ENCODE results near the gene CLDN24. TPM values are rescaled to one million over a fixed set of nuclear protein-coding genes. Genes with fewer than 3 reads are reported as not detected.

Gene CLDN24
- total RNA-seq, 1 donor from 2014 or later = not detected

- no peak for DNase-seq (ENCODE audit: low read depth in 2 of 2)
Measured at GRCh38 chr4:183321516-183321915, 710 bp downstream of the CLDN24 start.

GRCh38 chr4:183321079-183321478, 1.1 kb downstream of the CLDN24 start:
- DNase-seq (ENCODE audit: low read depth in 2 of 2) = no peak

DNA sequence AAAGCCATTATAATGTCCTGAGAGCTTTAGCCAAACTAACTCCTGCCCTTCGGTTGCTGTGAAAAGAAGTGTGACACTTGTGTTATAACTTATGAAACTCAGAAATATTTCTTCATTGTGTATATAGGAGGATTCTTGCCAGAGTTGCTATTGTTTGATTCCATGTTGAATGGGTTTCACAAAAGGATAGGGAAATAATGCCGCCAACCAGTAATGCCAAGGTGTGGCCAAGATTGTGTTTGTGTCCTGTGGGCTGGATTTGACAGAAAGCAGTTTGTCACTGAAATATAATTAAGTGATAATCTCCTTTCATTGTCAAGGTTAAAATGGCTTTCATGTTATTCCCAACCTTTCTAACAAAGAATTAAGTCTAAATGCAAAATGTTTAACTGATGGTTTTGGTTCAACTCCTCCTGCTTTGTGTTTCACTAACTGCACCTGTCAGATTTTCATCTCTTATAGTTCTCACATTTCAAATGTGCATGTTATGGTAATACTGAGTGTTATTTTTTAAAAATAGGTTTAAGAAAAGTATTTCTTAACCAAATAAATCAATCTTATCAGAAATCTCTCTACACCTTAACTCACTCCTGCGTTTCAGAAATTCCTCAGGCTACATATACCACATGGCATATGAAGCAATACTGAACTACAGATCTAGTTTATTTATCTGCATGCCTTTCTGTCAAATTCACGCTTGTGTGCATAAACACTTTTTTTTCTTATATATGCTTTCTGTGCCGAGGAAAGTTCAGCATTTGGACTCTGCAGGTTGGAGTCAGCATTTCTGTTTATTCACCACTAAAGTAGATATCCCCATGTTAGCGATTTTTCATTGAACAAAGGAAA, 1.8 kb downstream of the CLDN24 start, which contains the start of gene CLDN22:
TSS of gene CLDN22 (minus strand) at position 66 of the 849 bp plus-strand sequence. CDS start at position 8, 58 bp downstream.
- DNase-seq (ENCODE audit: low read depth in 2 of 2) = no peak

DNA sequence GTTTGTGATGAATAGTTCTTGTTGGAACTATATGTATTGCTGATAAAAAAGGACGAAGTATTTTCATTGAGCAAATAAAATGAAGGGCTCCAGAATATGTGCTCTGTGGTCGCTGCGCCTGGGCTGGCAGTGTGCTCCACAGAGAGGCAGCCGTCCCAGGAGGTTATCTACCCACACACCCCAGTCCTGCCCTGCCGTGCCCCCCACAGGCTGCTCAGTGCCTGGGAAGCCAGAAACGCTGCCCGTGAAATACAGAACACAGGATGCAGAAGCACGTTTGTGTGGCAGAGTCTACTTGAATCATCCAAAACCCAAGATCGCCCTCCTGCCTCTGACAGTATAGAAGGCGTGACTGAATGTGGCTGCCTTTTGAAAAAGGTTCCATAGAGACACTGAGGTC, 3.6 kb downstream of the CLDN24 start:
- DNase-seq (ENCODE audit: low read depth in 2 of 2) = no peak

GRCh38 chr4:183314806-183315205, 7.4 kb downstream of the CLDN24 start:
- no peak for DNase-seq (ENCODE audit: low read depth in 2 of 2)

GRCh38 chr4:183314336-183314735, 7.9 kb downstream of the CLDN24 start:
- no peak for DNase-seq (ENCODE audit: low read depth in 2 of 2)

DNA sequence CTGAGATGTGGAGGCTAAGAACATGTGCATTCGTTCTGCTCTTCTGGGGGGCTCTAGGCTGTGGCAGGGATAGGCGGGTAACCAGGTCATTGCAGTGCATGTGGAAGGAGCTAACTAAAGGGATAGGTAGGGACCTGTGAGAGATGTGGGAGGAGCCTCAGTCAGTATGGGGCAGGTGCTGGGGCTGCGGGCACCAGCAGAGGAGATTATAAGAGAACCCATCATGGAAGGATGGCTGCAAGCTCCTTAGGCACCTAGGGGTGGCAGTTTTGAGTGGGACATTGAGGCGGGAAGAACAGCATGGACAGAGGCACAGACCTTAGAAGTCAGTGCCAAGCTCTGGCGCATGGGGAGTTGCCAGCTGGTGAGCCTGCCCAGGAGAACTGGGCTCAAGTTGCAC, 9.4 kb downstream of the CLDN24 start:
- no peak for DNase-seq (ENCODE audit: low read depth in 2 of 2)

DNA sequence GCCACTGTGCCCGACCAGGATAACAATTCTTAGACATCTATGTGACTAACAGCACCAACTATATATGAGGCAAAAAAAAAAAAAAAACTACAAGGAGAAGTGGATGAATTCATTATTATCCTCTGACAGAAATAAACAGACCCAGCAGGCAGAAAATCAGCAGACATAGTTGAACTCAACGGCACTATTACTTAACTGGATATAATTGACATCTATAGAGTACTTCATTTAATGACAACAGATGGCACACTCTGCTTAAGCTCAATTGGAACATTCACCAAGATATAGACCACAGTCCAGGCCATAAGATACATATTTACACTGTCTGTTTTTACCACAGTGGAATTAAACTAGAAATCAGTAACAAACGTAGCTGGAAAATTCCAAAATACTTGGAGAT, 15.4 kb downstream of the CLDN24 start:
- no peak for DNase-seq (ENCODE audit: low read depth in 2 of 2)

DNA sequence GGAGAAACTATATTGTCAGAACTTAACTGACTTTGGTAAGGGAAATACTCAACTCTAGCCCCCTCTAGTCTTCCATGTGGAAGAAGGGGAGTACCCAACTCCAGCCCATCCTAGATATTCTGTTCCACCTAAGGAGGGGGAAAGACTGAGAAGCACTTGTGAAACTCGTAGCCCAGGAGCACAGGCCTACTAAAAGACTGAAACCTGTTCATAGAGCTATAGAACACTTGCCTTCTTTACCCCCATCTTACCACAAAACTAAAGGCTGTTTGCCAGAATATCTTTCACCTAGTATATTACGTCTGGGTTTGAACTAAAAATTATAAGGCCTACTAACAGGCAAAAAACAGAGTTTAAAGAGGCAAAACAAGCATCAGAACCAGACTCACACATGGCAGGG, 17.7 kb downstream of the CLDN24 start:
- DNase-seq (ENCODE audit: low read depth in 2 of 2) = no peak

GRCh38 chr4:183304067-183304466, 18.2 kb downstream of the CLDN24 start:
- no peak for DNase-seq (ENCODE audit: low read depth in 2 of 2)

DNA sequence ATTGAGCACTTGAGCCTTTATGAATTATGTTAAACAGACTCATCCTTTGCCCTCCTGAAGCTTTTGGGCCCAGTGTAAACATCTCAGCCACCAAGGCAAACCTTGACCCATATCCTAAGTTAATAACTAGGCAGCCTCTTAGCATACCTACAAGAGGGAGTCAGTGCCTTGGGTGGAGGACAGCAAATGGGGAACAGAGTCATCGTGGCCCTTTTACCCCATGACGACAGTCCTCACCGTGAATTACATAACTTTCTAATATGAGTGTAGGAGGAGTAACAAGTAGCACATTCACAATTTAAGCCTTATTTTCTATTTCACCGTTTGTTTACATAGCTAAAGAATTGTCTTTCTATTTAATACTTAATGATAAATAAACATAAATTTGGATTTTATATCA, 18.9 kb downstream of the CLDN24 start:
- DNase-seq (ENCODE audit: low read depth in 2 of 2) = no peak

DNA sequence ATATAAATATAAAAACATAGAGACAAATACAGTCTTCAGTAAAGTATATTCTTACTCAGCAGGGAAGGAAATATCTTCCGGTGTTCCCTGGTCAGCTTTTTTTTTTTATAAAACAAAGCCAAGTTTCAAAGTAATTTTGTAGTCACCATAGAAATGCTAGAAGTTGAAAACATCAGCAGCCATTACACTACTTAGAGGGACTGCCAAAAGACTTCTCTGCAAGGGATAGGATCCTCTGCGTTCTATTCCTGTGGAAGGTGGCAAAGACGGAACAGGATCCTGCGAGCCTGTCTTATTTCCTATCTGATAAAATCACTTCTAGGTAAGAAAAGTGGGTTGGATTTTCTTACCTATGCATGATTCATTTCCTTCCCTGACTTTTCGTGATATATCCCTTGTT, 21.6 kb downstream of the CLDN24 start:
- peak in 1 of 2 donors; percentile 49 for DNase-seq (ENCODE audit: low read depth in 2 of 2)

DNA sequence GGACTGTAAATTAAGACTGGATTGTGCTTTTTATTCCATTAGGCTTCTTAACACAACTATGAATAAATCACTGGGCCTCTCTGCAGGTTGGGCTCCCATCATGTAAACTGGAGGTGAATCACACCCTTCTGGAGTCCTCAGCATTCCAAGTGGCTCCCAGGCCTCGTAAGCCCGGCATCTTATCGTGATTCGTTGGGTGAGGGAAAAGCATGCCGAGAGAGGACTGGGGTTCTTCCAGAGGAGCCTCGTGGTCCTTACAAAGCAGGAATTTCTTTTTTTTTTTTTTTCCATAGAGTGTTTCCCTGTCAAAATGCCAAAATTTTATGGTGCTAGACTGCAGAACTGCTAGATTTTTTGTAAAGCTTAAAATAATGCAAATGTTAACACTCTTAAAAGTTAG, 22.2 kb downstream of the CLDN24 start:
- peak in 1 of 2 donors; percentile 33 for DNase-seq (ENCODE audit: low read depth in 2 of 2)

DNA sequence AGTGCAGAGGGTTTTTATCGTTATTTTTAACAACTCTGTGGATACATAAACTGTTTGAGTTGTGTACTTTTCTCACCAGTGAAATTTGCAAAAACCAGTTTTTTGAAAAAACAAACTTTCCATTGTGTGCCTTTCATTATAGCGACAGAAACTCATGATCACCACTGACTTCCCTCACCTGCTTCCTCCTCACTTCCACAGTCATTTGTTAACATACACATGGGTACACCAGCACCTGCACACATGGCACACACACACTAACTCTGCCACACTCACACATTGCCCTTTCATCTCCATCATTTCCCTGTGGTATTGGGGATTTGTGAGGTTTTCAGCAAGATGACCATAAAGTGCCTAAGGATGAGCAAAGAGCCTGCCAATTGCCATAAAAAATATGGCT, 22.8 kb downstream of the CLDN24 start:
- DNase-seq (ENCODE audit: low read depth in 2 of 2) = peak; percentile 45 to 48

DNA sequence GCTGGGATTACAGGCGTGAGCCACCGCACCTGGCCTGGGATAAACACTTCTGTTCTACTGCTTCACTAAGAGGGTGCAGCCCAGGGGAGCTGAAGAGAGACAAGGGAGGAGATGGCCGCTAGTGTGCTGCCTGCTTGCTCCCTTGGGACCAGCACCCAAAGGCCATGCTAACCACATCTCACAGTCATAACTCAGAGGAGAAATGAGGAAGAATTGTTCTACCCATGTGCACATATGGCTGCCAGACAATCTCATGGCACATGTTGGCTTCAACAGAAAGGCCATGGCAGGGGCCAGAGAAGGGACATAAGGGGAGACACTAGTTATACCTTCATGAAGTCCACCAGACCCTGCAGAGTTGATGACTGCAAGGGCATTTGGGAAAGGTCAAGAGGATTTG, 24.6 kb downstream of the CLDN24 start:
- no peak for DNase-seq (ENCODE audit: low read depth in 2 of 2)

GRCh38 chr4:183295711-183296110, 26.5 kb downstream of the CLDN24 start:
- DNase-seq (ENCODE audit: low read depth in 2 of 2) = no peak

- DNase-seq (ENCODE audit: low read depth in 2 of 2) = no peak
Measured at GRCh38 chr4:183291070-183291469, 31.2 kb downstream of the CLDN24 start.

DNA sequence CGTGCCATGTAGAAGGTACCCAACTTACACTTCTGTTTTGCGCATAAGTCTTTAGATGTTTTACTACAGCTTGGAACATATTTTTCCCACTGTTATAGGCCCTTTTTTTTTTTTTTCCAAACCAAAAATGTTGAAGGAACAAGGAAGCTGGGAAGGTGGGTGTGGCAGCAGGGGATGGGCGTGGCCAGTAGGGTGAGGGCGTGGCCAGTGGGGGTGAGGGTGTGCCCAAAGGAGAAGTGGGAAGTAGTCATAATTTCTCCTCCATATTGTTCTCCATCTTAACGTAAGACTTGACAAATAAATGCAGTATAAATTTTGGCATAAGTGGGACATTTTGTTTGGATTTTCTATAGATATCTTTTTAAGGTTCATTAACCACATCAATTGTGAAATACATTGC, 32.5 kb downstream of the CLDN24 start:
- DNase-seq (ENCODE audit: low read depth in 2 of 2) = no peak

- DNase-seq (ENCODE audit: low read depth in 2 of 2) = no peak
Measured at GRCh38 chr4:183288955-183289354, 33.3 kb downstream of the CLDN24 start.

DNA sequence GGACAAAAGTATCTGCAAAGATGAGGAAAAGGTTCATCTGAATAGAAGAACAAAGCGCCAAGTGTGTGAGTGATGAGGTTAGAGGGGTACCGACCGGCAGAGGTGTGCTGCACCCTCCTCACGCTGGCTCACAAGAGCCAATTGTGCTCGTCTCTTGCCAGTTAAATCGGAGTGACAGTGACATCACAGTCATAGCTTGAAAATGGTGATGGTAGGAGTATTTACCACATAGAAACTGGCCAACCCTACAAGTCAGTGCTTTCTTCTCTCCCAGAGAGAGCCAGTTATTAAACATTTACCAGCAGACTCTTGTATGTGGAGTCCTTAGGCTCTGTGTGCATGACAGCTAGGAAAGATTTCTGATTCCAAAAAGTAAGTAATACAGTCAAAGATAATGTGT, 34.5 kb downstream of the CLDN24 start:
- DNase-seq (ENCODE audit: low read depth in 2 of 2) = no peak

- DNase-seq (ENCODE audit: low read depth in 2 of 2) = no peak
Measured at GRCh38 chr4:183287309-183287659, 34.9 kb downstream of the CLDN24 start.

DNA sequence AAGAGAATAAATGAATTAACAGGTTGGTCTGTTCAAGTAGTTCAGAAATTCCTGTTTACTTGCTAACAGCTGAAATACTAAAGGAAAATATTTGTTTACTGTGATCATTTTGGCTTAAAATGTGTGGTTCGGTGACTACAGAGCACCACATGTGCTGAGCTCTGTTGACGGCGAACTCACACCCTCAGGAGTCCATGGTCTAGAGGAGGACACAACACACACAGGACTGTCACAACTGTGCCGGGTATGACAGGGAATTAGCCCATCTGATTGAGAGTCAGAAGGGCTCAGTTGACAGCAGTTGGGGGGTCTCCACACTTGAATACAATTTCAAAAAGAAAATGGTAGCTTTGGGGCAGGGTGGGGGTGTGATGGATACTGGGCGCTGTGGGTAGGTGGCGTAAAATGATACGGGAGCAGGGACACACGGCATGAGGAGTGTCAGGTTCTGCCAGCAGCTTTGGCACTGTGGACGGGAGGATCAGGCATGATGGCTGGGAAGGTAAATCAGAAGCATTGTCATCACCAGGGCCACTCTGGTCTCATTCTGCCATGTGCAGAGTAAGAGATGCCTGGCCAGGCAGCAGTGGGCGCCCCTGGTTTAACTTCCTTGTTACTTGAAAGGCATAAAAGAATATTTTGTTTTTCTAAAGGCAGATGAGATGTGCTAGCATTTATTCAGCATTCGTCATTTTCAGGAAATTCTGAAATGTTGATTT, 35.5 kb downstream of the CLDN24 start:
- DNase-seq (ENCODE audit: low read depth in 2 of 2) = no peak

- no peak for DNase-seq (ENCODE audit: low read depth in 2 of 2)
Measured at GRCh38 chr4:183285886-183286285, 36.3 kb downstream of the CLDN24 start.
